Breast epithelium (tissue), 3 donors: ENCODE data around the gene SNX13.

ENCODE experiments used
- CTCF ChIP-seq, 3 donors: fragments of 450-650 bp; IDR thresholded peaks; one replicate each; pipeline ENCODE4 v1.5.1; 2016 to 2017; ENCODE audit warnings: antibody characterized with exemption in 3 of 3, mild to moderate bottlenecking in 3 of 3, moderate library complexity in 3 of 3
- POLR2AphosphoS5 ChIP-seq, 3 donors: sonication (generic); formaldehyde crosslinking; IDR thresholded peaks; one replicate each; pipeline ENCODE4 v1.6.1; 2017; ENCODE audit warnings: antibody characterized with exemption in 3 of 3

GRCh38 chr7:17936321-17936720 is 4.0 kb downstream of the SNX13 start:
- TF ChIP-seq POLR2AphosphoS5 (IDR thresholded peaks at IDR 0.05) (no peak), CTCF (IDR thresholded peaks at IDR 0.05) (no peak)
